GM20431 (cell line): ENCODE measurements around the gene ST8SIA5.

Experiments used
- in situ Hi-C: fragments of 300-500 bp; cut with MseI, MboI; formaldehyde crosslinking; loops from one replicate; pipeline ENCODE4 v1.15.0; 2020; ENCODE audit warnings: low sequenced_read_pairs; ENCODE audit not compliant: unreplicated experiment

The ST8SIA5 gene

GRCh38 chr18:46678041-46678440, 78.8 kb downstream of the ST8SIA5 start:
- in situ Hi-C loops, result no loop called here

GRCh38 chr18:46677611-46678010, 79.2 kb downstream of the ST8SIA5 start:
- in situ Hi-C loops, result no loop called here

GRCh38 chr18:46676182-46676835, 80.5 kb downstream of the ST8SIA5 start:
- in situ Hi-C loops, result no loop called here

- in situ Hi-C loops, result no loop called here
Measured at GRCh38 chr18:46675112-46675511, 81.7 kb downstream of the ST8SIA5 start.

GRCh38 chr18:46672062-46672970, 84.5 kb downstream of the ST8SIA5 start:
- in situ Hi-C loops, result loop anchor here (25.0 kb wide), 2 partner anchors 385 to 510 kb away; a partner anchor contains a TSS

GRCh38 chr18:46668694-46669093, 88.2 kb downstream of the ST8SIA5 start:
- in situ Hi-C loops, result loop anchor here (25.0 kb wide), 2 partner anchors 381 to 506 kb away; a partner anchor contains a TSS

GRCh38 chr18:46668135-46668534, 88.7 kb downstream of the ST8SIA5 start:
- in situ Hi-C loops, result loop anchor here (25.0 kb wide), 2 partner anchors 381 to 506 kb away; a partner anchor contains a TSS

GRCh38 chr18:46663539-46663938, 93.3 kb downstream of the ST8SIA5 start:
- in situ Hi-C loops, result loop anchor here (25.0 kb wide), 2 partner anchors 376 to 501 kb away; a partner anchor contains a TSS

- in situ Hi-C loops, result loop anchor here (25.0 kb wide), 2 partner anchors 374 to 499 kb away; a partner anchor contains a TSS
Measured at GRCh38 chr18:46660957-46661749, 95.7 kb downstream of the ST8SIA5 start.

GRCh38 chr18:46659484-46659883, 97.4 kb downstream of the ST8SIA5 start:
- in situ Hi-C loops, result loop anchor here (25.0 kb wide), 2 partner anchors 372 to 497 kb away; a partner anchor contains a TSS

GRCh38 chr18:46657115-46657955, 99.5 kb downstream of the ST8SIA5 start, which contains the start of gene LOXHD1:
TSS of gene LOXHD1 (minus strand) at chr18:46657220. CDS start at chr18:46657033, 187 bp downstream.
- in situ Hi-C loops, result loop anchor here (25.0 kb wide), 2 partner anchors 370 to 495 kb away; a partner anchor contains a TSS

- in situ Hi-C loops, result loop anchor here (25.0 kb wide), 2 partner anchors 369 to 494 kb away; a partner anchor contains a TSS
Measured at GRCh38 chr18:46656326-46657114, 100.3 kb downstream of the ST8SIA5 start.

- in situ Hi-C loops, result loop anchor here (25.0 kb wide), 2 partner anchors 365 to 490 kb away; a partner anchor contains a TSS
Measured at GRCh38 chr18:46652372-46652771, 104.5 kb downstream of the ST8SIA5 start.

- in situ Hi-C loops, result loop anchor here (25.0 kb wide), 2 partner anchors 363 to 488 kb away; a partner anchor contains a TSS
Measured at GRCh38 chr18:46650681-46651080, 106.2 kb downstream of the ST8SIA5 start.

GRCh38 chr18:46649071-46649862, 107.6 kb downstream of the ST8SIA5 start:
- in situ Hi-C loops, result no loop called here

GRCh38 chr18:46646468-46646867, 110.4 kb downstream of the ST8SIA5 start:
- in situ Hi-C loops, result no loop called here

- in situ Hi-C loops, result no loop called here
Measured at GRCh38 chr18:46642561-46642960, 114.3 kb downstream of the ST8SIA5 start.
